SKM-1 (cell line): ENCODE results near the gene FERMT3.

Source experiments
- DNase-seq: peaks from one replicate; lab custom pipeline; 2025; ENCODE audit not compliant: unreplicated experiment; lab: John Stamatoyannopoulos, UW

FERMT3 gene

GRCh38 chr11:64247729-64248531 is 41.4 kb downstream of the FERMT3 start:
- no peak for DNase-seq

GRCh38 chr11:64248578-64248977 is 42.1 kb downstream of the FERMT3 start:
- DNase-seq, result no peak

GRCh38 chr11:64249038-64249437 is 42.5 kb downstream of the FERMT3 start:
- DNase-seq, result no peak

- DNase-seq, result no peak
These were observed 43.3 kb downstream of the FERMT3 start for GRCh38 chr11:64249563-64250414.

- no peak for DNase-seq
These were observed 44.0 kb downstream of the FERMT3 start for GRCh38 chr11:64250415-64251015.

GRCh38 chr11:64251016-64251752 is 44.7 kb downstream of the FERMT3 start, which contains the start of gene PLCB3:
PLCB3 (plus strand) TSS chr11:64251530; CDS start chr11:64251650, 120 bp downstream.
- DNase-seq, result no peak

GRCh38 chr11:64251753-64252002 is 45.2 kb downstream of the FERMT3 start:
- DNase-seq, result no peak

- no peak for DNase-seq
These were observed 45.7 kb downstream of the FERMT3 start for GRCh38 chr11:64252003-64252872.

- DNase-seq, result no peak
These were observed 46.5 kb downstream of the FERMT3 start for GRCh38 chr11:64253043-64253442.

- no peak for DNase-seq
These were observed 47.0 kb downstream of the FERMT3 start for GRCh38 chr11:64253481-64253880.

- DNase-seq, result no peak
These were observed 47.8 kb downstream of the FERMT3 start for GRCh38 chr11:64254326-64254725.

GRCh38 chr11:64255135-64256128 is 48.9 kb downstream of the FERMT3 start:
- no peak for DNase-seq

- no peak for DNase-seq
These were observed 49.8 kb downstream of the FERMT3 start for GRCh38 chr11:64256300-64256699.

GRCh38 chr11:64258356-64258755 is 51.8 kb downstream of the FERMT3 start:
- DNase-seq, result no peak

- no peak for DNase-seq
These were observed 52.5 kb downstream of the FERMT3 start for GRCh38 chr11:64258946-64259532.

- DNase-seq, result no peak
These were observed 53.1 kb downstream of the FERMT3 start for GRCh38 chr11:64259533-64260067.

- no peak for DNase-seq
These were observed 53.7 kb downstream of the FERMT3 start for GRCh38 chr11:64260147-64260708.

- no peak for DNase-seq
These were observed 55.1 kb downstream of the FERMT3 start for GRCh38 chr11:64261556-64262080.
